ENCODE data around the gene FNDC7.
"Not testable (repeated sequence)": the region's sequence is repeated elsewhere in the genome, so short reads cannot be mapped to it uniquely, and the experiment has no call there.

FNDC7 gene

GRCh38 chr1:108699375-108700332, 13.1 kb upstream of the FNDC7 start:
- DNase-seq = no peak

GRCh38 chr1:108701176-108701849, 11.4 kb upstream of the FNDC7 start:
- DNase-seq = no peak

- not testable (repeated sequence) for DNase-seq
These were observed 10.6 kb upstream of the FNDC7 start for GRCh38 chr1:108702109-108702508.

- no peak for DNase-seq
These were observed 8.8 kb upstream of the FNDC7 start for GRCh38 chr1:108703939-108704338.

- no peak for DNase-seq
These were observed 8.2 kb upstream of the FNDC7 start for GRCh38 chr1:108704496-108704895.

GRCh38 chr1:108706643-108707042, 6.1 kb upstream of the FNDC7 start:
- no peak for DNase-seq

GRCh38 chr1:108708691-108709660, 3.7 kb upstream of the FNDC7 start:
- peak; percentile 79 for DNase-seq

GRCh38 chr1:108715932-108716331, 3.2 kb downstream of the FNDC7 start:
- DNase-seq = no peak

GRCh38 chr1:108716437-108717230, 3.9 kb downstream of the FNDC7 start:
- DNase-seq = no peak

GRCh38 chr1:108717774-108718316, 5.1 kb downstream of the FNDC7 start:
- DNase-seq = no peak

GRCh38 chr1:108718927-108719655, 6.4 kb downstream of the FNDC7 start:
- no peak for DNase-seq

- DNase-seq = no peak
These were observed 7.1 kb downstream of the FNDC7 start for GRCh38 chr1:108719656-108720435.

- no peak for DNase-seq
These were observed 9.6 kb downstream of the FNDC7 start for GRCh38 chr1:108722292-108722691.

GRCh38 chr1:108725906-108726305, 13.2 kb downstream of the FNDC7 start:
- no peak for DNase-seq

- DNase-seq = no peak
These were observed 15.7 kb downstream of the FNDC7 start for GRCh38 chr1:108728327-108728923.

GRCh38 chr1:108729481-108729880, 16.8 kb downstream of the FNDC7 start:
- DNase-seq = no peak

GRCh38 chr1:108732398-108732797, 19.7 kb downstream of the FNDC7 start:
- DNase-seq = no peak

- no peak for DNase-seq
These were observed 21.6 kb downstream of the FNDC7 start for GRCh38 chr1:108734171-108734865.

- no peak for DNase-seq
These were observed 29.5 kb downstream of the FNDC7 start for GRCh38 chr1:108742253-108742652.
